Choroid plexus epithelial cell (primary cell): ENCODE data around the gene ZDHHC23.

ENCODE experiments used
- DNase-seq: peaks from one replicate; pipeline ENCODE4 v3.0.0-alpha.2; 2010; ENCODE audit warnings: low read depth
- H3K4me3 ChIP-seq: 2 replicates; pipeline ENCODE4 v1.5.1; 2011; ENCODE audit warnings: low read depth, mild to moderate bottlenecking, control low read depth, low read length, moderate library complexity
- TF ChIP-seq, protein P1 (sequence below): conservative IDR thresholded peaks from 2 replicates; pipeline ENCODE4 v1.5.1; 2011; ENCODE audit warnings: low read depth, mild to moderate bottlenecking, control low read depth, inconsistent platforms, low read length, moderate library complexity

Gene ZDHHC23

DNA sequence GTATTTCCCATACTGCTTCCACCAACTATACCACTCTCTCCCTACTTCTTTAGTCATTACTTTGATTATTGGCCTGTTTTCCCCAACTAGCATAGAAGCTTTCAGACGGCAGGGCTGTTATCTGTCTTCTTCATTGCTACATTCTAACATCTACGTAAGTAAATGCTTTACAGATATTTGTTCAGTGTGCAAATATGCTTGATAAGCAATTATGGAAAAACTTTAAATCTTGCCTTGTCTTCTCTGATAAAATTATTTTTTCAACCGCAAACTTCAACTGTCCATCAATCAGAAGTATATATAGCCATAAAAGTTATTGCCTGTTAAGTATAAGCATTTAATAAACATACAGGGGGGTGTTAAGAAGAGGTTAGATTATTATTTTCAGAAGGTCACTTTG lies 35.7 kb downstream of the ZDHHC23 start:
- TF ChIP-seq, protein P1, sequence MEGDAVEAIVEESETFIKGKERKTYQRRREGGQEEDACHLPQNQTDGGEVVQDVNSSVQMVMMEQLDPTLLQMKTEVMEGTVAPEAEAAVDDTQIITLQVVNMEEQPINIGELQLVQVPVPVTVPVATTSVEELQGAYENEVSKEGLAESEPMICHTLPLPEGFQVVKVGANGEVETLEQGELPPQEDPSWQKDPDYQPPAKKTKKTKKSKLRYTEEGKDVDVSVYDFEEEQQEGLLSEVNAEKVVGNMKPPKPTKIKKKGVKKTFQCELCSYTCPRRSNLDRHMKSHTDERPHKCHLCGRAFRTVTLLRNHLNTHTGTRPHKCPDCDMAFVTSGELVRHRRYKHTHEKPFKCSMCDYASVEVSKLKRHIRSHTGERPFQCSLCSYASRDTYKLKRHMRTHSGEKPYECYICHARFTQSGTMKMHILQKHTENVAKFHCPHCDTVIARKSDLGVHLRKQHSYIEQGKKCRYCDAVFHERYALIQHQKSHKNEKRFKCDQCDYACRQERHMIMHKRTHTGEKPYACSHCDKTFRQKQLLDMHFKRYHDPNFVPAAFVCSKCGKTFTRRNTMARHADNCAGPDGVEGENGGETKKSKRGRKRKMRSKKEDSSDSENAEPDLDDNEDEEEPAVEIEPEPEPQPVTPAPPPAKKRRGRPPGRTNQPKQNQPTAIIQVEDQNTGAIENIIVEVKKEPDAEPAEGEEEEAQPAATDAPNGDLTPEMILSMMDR = no peak
- no peak overlapping the region for H3K4me3 ChIP-seq
- DNase-seq = no peak

DNA sequence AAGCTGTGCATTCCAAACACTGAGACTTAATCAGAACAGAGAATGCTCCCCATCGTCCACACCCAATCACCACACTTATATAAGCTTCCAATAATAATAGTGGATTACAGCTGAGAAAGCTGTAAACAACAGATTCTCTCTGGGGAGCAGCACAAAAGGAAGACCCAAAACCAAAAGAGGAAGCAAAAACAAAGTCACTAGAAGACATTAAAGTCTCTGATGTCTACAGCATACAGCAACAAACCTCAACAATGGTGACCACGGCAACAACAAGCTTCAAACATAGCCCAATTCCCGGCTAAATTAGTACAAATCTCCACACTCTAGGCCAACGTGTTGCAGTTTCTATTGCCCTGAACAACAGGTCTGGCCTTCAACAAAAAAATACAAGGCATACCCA lies 37.7 kb downstream of the ZDHHC23 start:
- no peak overlapping the region for H3K4me3 ChIP-seq
- DNase-seq = peak; percentile 1
- TF ChIP-seq, protein P1 = no peak

DNA sequence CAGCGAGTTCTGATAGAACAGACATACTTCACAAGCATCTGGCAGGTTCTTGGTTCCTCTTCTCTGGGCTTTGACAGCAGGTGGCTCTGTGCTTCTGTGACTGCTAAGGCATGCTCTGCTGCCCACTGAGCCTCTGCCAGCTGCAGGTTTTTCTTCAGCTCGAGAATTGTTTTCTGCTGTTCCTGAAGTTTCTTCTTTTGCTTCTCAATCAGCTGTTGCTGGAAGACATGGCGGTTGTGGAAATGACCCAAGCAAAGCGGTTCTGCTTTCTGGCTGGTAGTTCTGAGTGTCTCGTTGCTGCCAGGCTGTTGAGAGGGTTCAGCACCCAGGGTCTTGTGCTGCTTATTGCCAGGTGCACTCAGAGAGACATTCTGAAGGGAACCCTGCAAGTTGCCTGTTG lies 57.7 kb downstream of the ZDHHC23 start:
- no peak for DNase-seq
- TF ChIP-seq, protein P1 = no peak
- no peak overlapping the region for H3K4me3 ChIP-seq

DNA sequence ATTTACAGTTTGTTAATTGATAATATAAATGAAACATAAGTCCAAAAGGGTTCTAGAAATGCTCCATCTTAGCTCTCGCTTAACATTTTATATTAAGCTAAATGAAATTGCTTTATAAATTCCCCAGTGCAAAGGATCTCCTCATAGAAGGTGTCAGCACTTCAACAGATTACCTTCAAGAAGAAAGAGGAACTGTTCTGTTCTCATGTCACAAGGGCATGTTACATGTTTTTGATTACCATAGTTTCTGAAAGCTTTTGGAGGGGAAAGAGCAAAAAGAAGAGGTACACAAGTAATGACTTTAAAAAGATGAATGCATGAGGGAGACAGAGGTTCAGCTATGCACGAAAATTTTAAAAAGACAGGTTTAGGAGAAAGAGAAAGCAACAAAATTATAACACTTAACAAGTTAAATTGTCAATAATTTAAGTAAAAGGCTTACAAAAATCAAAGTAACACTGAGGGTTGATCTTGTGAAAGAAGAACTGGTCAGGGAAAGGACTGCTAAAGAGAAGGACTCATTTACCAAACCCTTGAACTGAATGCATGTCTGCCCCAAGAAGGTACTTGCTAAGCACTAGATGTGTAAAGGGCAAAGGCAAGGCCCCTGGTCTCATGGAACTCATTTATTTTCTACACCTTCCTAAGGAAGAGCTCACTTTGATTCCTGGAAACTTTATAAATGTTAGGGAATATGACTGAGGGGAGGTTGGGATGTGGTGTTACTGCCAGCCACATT lies 63.4 kb downstream of the ZDHHC23 start:
- TF ChIP-seq, protein P1 = no peak
- no peak for DNase-seq
- no peak overlapping the region for H3K4me3 ChIP-seq
